Tibial nerve (tissue), 4 donors: Measurements from ENCODE around the gene LYRM4.

Source experiments
- EP300 ChIP-seq, 2 donors: sonication (generic); formaldehyde crosslinking; IDR thresholded peaks; one replicate each; pipeline ENCODE4 v1.6.1; 2017; ENCODE audit warnings: antibody characterized with exemption in 2 of 2, mild to moderate bottlenecking in 1 of 2
- POLR2A ChIP-seq, 2 donors: fragments of 450-650 bp; IDR thresholded peaks; one replicate each; pipeline ENCODE4 v1.6.1; 2017; ENCODE audit warnings: antibody characterized with exemption in 2 of 2, mild to moderate bottlenecking in 2 of 2, moderate library complexity in 2 of 2
- TF ChIP-seq, protein P1 (sequence below), 5 experiments: fragments of 200-600 bp in 3 of 5; fragments of 450-650 bp in 2 of 5; sonication (generic) in 3 of 5; IDR thresholded peaks; one replicate each; pipeline ENCODE4 v1.5.1; 2016 to 2019; ENCODE audit warnings: antibody characterized with exemption in 5 of 5, mild to moderate bottlenecking in 3 of 5, moderate library complexity in 2 of 5

DNA sequence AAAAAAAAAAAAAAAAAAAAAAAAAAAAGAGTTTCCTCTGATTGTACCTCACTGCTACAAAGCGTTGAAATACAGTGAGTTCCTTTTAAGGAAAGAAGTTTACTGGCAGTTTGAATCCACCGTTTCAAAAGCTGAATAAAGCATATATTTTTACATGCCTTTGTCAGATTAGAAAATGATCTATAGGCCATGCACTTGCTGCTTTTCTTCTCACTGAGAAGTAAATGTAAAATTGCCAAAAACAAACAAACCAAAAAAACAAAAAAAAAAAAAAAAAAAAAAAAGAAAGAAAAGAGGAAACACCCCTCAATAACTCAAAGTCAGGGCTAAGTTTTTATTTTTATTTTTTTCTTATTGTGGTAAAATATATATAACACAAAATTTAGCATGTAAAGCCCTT is 81.9 kb downstream of the LYRM4 start:
- TF ChIP-seq, protein P1, sequence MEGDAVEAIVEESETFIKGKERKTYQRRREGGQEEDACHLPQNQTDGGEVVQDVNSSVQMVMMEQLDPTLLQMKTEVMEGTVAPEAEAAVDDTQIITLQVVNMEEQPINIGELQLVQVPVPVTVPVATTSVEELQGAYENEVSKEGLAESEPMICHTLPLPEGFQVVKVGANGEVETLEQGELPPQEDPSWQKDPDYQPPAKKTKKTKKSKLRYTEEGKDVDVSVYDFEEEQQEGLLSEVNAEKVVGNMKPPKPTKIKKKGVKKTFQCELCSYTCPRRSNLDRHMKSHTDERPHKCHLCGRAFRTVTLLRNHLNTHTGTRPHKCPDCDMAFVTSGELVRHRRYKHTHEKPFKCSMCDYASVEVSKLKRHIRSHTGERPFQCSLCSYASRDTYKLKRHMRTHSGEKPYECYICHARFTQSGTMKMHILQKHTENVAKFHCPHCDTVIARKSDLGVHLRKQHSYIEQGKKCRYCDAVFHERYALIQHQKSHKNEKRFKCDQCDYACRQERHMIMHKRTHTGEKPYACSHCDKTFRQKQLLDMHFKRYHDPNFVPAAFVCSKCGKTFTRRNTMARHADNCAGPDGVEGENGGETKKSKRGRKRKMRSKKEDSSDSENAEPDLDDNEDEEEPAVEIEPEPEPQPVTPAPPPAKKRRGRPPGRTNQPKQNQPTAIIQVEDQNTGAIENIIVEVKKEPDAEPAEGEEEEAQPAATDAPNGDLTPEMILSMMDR (IDR thresholded peaks at IDR 0.05), result no peak
- no peak for TF ChIP-seq POLR2A (IDR thresholded peaks at IDR 0.05)
- no peak for TF ChIP-seq EP300 (IDR thresholded peaks at IDR 0.05)
